ENCODE results near the gene MRPL53.
"Not testable (repeated sequence)": the region's sequence is repeated elsewhere in the genome, so short reads cannot be mapped to it uniquely, and the experiment has no call there.

MRPL53 gene

GRCh38 chr2:74464406-74464805 lies 8.1 kb downstream of the MRPL53 start:
- H3K27ac ChIP-seq: peak overlapping the region; percentile 85
- H3K4me1 ChIP-seq (ENCODE audit: control insufficient read depth in 1 of 2, insufficient read depth in 1 of 2, low read depth in 1 of 2, low read length in 1 of 2): peaks cover 15 to 20% of the 10 kb centered on the region in 2 experiments
- peak overlapping the region; percentile 86 to 88 for H3K4me3 ChIP-seq (ENCODE audit: low read depth in 1 of 2, low read length in 1 of 2)
- peaks cover 20% of the 10 kb centered on the region for H3K36me3 ChIP-seq
- H3K27me3 ChIP-seq: no peaks in the 10 kb centered on the region
- no peaks in the 10 kb centered on the region for H3K9me3 ChIP-seq
- TF ChIP-seq CTCF (IDR thresholded peaks at IDR 0.05): no peak

- Histone ChIP-seq H3K4me3 (ENCODE audit: low read depth in 1 of 2, low read length in 1 of 2) (no peak overlapping the region), H3K4me1 (ENCODE audit: control insufficient read depth in 1 of 2, insufficient read depth in 1 of 2, low read depth in 1 of 2, low read length in 1 of 2) (peaks cover 23 to 29% of the 10 kb centered on the region in 2 experiments), H3K36me3 (peaks cover 20% of the 10 kb centered on the region), H3K9me3 (no peaks in the 10 kb centered on the region), H3K27me3 (no peaks in the 10 kb centered on the region), H3K27ac (no peak overlapping the region)
- no peak for TF ChIP-seq CTCF (IDR thresholded peaks at IDR 0.05)
Measured at GRCh38 chr2:74462786-74463105, 9.7 kb downstream of the MRPL53 start.

GRCh38 chr2:74462054-74462785 lies 10.3 kb downstream of the MRPL53 start:
- Histone ChIP-seq H3K4me3 (ENCODE audit: low read depth in 1 of 2, low read length in 1 of 2) (no peak overlapping the region), H3K36me3 (peaks cover 20% of the 10 kb centered on the region), H3K4me1 (ENCODE audit: control insufficient read depth in 1 of 2, insufficient read depth in 1 of 2, low read depth in 1 of 2, low read length in 1 of 2) (peaks cover 24 to 34% of the 10 kb centered on the region in 2 experiments), H3K27me3 (no peaks in the 10 kb centered on the region), H3K9me3 (no peaks in the 10 kb centered on the region), H3K27ac (no peak overlapping the region)
- no peak for TF ChIP-seq CTCF (IDR thresholded peaks at IDR 0.05)

GRCh38 chr2:74461187-74462053 lies 11.1 kb downstream of the MRPL53 start:
- no peaks in the 10 kb centered on the region for H3K9me3 ChIP-seq
- no peaks in the 10 kb centered on the region for H3K27me3 ChIP-seq
- TF ChIP-seq CTCF (IDR thresholded peaks at IDR 0.05): no peak
- peaks cover 32 to 41% of the 10 kb centered on the region in 2 experiments for H3K4me1 ChIP-seq (ENCODE audit: control insufficient read depth in 1 of 2, insufficient read depth in 1 of 2, low read depth in 1 of 2, low read length in 1 of 2)
- H3K36me3 ChIP-seq: peaks cover 20% of the 10 kb centered on the region
- no peak overlapping the region for H3K4me3 ChIP-seq (ENCODE audit: low read depth in 1 of 2, low read length in 1 of 2)
- no peak overlapping the region for H3K27ac ChIP-seq

GRCh38 chr2:74460187-74460586 lies 12.3 kb downstream of the MRPL53 start:
- Histone ChIP-seq H3K4me1 (ENCODE audit: control insufficient read depth in 1 of 2, insufficient read depth in 1 of 2, low read depth in 1 of 2, low read length in 1 of 2) (peaks cover 40 to 45% of the 10 kb centered on the region in 2 experiments), H3K36me3 (peaks cover 24% of the 10 kb centered on the region)
- not testable (repeated sequence) for H3K9me3 ChIP-seq; H3K4me3 ChIP-seq (ENCODE audit: low read depth in 1 of 2, low read length in 1 of 2); H3K27me3 ChIP-seq; H3K27ac ChIP-seq

GRCh38 chr2:74459503-74460118 lies 12.9 kb downstream of the MRPL53 start:
- H3K4me3 ChIP-seq (ENCODE audit: low read depth in 1 of 2, low read length in 1 of 2); H3K27me3 ChIP-seq; H3K9me3 ChIP-seq; H3K27ac ChIP-seq: not testable (repeated sequence)
- peaks cover 42 to 47% of the 10 kb centered on the region in 2 experiments for H3K4me1 ChIP-seq (ENCODE audit: control insufficient read depth in 1 of 2, insufficient read depth in 1 of 2, low read depth in 1 of 2, low read length in 1 of 2)
- H3K36me3 ChIP-seq: peaks cover 24% of the 10 kb centered on the region

All from neutrophil (primary cell).